Transverse colon (tissue), 4 donors: ENCODE data around the gene HIVEP3. TPM values are rescaled to one million over a fixed set of nuclear protein-coding genes. Genes with fewer than 3 reads are reported as not detected.

Experiments
- DNase-seq: peaks from one replicate; pipeline ENCODE4 v3.0.0-alpha.2; 2019
- H3K27ac ChIP-seq, 4 donors: fragments of 200-600 bp; sonication (generic); 2 replicates each; pipeline ENCODE4 v1.5.1; 2016 to 2018; ENCODE audit warnings: inconsistent platforms in 4 of 4
- H3K27me3 ChIP-seq: fragments of 200-600 bp; sonication (generic); 2 replicates; pipeline ENCODE4 v1.5.1; 2017; ENCODE audit warnings: inconsistent platforms
- H3K36me3 ChIP-seq, 4 donors: fragments of 200-600 bp; sonication (generic); 2 replicates each; pipeline ENCODE4 v1.5.1; 2017 to 2019; ENCODE audit warnings: inconsistent platforms in 4 of 4
- H3K4me1 ChIP-seq, 4 donors: fragments of 200-600 bp; sonication (generic); 2 replicates each; pipeline ENCODE4 v1.5.1; 2017 to 2020; ENCODE audit warnings: inconsistent platforms in 4 of 4
- H3K4me3 ChIP-seq, 4 donors: fragments of 200-600 bp; sonication (generic); 1 replicate in 1 of 4; 2 replicates in 3 of 4; pipeline versions ENCODE4 v1.5.1 to v1.6.1; 2017 to 2019; ENCODE audit warnings: inconsistent platforms in 4 of 4
- H3K9me3 ChIP-seq, 2 donors: fragments of 200-600 bp; sonication (generic); 2 replicates each; pipeline ENCODE4 v1.5.1; 2017 to 2019; ENCODE audit warnings: inconsistent platforms in 2 of 2
- CTCF ChIP-seq, 5 experiments: fragments of 200-600 bp in 3 of 5; fragments of 450-650 bp in 2 of 5; sonication (generic) in 3 of 5; IDR thresholded peaks; 1 replicate in 2 of 5; 2 replicates in 3 of 5; pipeline ENCODE4 v1.5.1; 2016 to 2017; ENCODE audit warnings: antibody characterized with exemption in 5 of 5, inconsistent platforms in 3 of 5, mild to moderate bottlenecking in 2 of 5, moderate library complexity in 1 of 5
- EP300 ChIP-seq: sonication (generic); formaldehyde crosslinking; IDR thresholded peaks from one replicate; pipeline ENCODE4 v1.6.1; 2017; ENCODE audit warnings: antibody characterized with exemption, low read depth
- POLR2A ChIP-seq: fragments of 450-650 bp; IDR thresholded peaks from one replicate; pipeline ENCODE4 v1.6.1; 2016; ENCODE audit warnings: antibody characterized with exemption, mild to moderate bottlenecking, moderate library complexity
- POLR2AphosphoS5 ChIP-seq, 3 donors: sonication (generic); formaldehyde crosslinking; IDR thresholded peaks; one replicate each; pipeline ENCODE4 v1.6.1; 2016; ENCODE audit warnings: antibody characterized with exemption in 3 of 3
- WGBS, 2 donors: methylation state at CpG; one replicate each; pipeline ENCODE4 v1.1.5; 2018; ENCODE audit warnings: low coverage in 1 of 2; 5-methylcytosine and 5-hydroxymethylcytosine counted together
- in situ Hi-C, 4 donors: fragments of 200-750 bp; cut with MboI; loops; one replicate each; pipeline versions ENCODE4 v1.15.0 to v1.15.1; 2017; ENCODE audit warnings: low sequenced_read_pairs in 3 of 4, low pct_ligation_motif_present in 1 of 4, low pct_unique_long_range_greater_than_20kb in 1 of 4
- intact Hi-C: fragments of 100-400 bp; cut with DNase I; formaldehyde crosslinking; loops from one replicate; pipeline ENCODE4 v1.15.1; 2023; ENCODE audit warnings: low total_unique reads
- total RNA-seq, 4 donors: library from RNA; depleted of rRNA; stranded (reverse); fragments of >200 nt; gene quantifications; one replicate each; pipeline ENCODE4 v1.1.0, GENCODE V29; 2016

HIVEP3 gene
- total RNA-seq, 4 donors from 2014 or later: 3.7 to 15.0 (median 5.2) TPM

- 56 to 81% methylated on average over 4 to 11 of the region's 11 CpGs for WGBS, 2 donors
- no peak for TF ChIP-seq POLR2AphosphoS5 (IDR thresholded peaks at IDR 0.05)
- H3K4me1 ChIP-seq: peaks cover 0 to 14% (median 1%) of the 10 kb centered on the region in 4 donors
- no peaks in the 10 kb centered on the region for H3K36me3 ChIP-seq
- in situ Hi-C loops: no loop called here
- no peaks in the 10 kb centered on the region for H3K27me3 ChIP-seq
- no peak overlapping the region for H3K27ac ChIP-seq
- no peaks in the 10 kb centered on the region for H3K9me3 ChIP-seq
- intact Hi-C loops: no loop called here
- no peak overlapping the region for H3K4me3 ChIP-seq
- DNase-seq: no peak
Measured at GRCh38 chr1:41681331-41682098, 237.2 kb downstream of the HIVEP3 start.

- 86% methylated on average over 1 of the region's 1 CpG; no CpG with 5 or more reads in 1 of the 2 donors for WGBS, 2 donors
- no peak for DNase-seq
- Histone ChIP-seq H3K4me3 (no peak overlapping the region), H3K27ac (no peak overlapping the region), H3K9me3 (no peaks in the 10 kb centered on the region), H3K36me3 (no peaks in the 10 kb centered on the region), H3K27me3 (no peaks in the 10 kb centered on the region), H3K4me1 (peaks cover 0 to 14% (median 1%) of the 10 kb centered on the region in 4 donors)
- in situ Hi-C loops (no loop called here), intact Hi-C loops (no loop called here)
- no peak for TF ChIP-seq EP300
- no peak for TF ChIP-seq POLR2AphosphoS5 (IDR thresholded peaks at IDR 0.05)
- TF ChIP-seq CTCF (IDR thresholded peaks at IDR 0.05): no peak
- TF ChIP-seq POLR2A: no peak
Measured at GRCh38 chr1:41679994-41680393, 238.7 kb downstream of the HIVEP3 start.

GRCh38 chr1:41679531-41679930, 239.2 kb downstream of the HIVEP3 start:
- H3K27ac ChIP-seq: no peak overlapping the region
- 86% methylated on average over 1 of the region's 1 CpG; no CpG with 5 or more reads in 1 of the 2 donors for WGBS, 2 donors
- H3K4me3 ChIP-seq: no peak overlapping the region
- H3K27me3 ChIP-seq: no peaks in the 10 kb centered on the region
- H3K36me3 ChIP-seq: no peaks in the 10 kb centered on the region
- in situ Hi-C loops: no loop called here
- H3K9me3 ChIP-seq: no peaks in the 10 kb centered on the region
- intact Hi-C loops: no loop called here
- H3K4me1 ChIP-seq: peaks cover 0 to 14% (median 1%) of the 10 kb centered on the region in 4 donors
- TF ChIP-seq POLR2AphosphoS5 (IDR thresholded peaks at IDR 0.05) (no peak), POLR2A (no peak), CTCF (IDR thresholded peaks at IDR 0.05) (no peak), EP300 (no peak)
- no peak for DNase-seq

- H3K4me3 ChIP-seq: no peak overlapping the region
Measured at GRCh38 chr1:41678111-41678878, 240.4 kb downstream of the HIVEP3 start.

More at GRCh38 chr1:41678111-41678878, 240.4 kb downstream of the HIVEP3 start:
- no peaks in the 10 kb centered on the region for H3K9me3 ChIP-seq
- no peak for TF ChIP-seq POLR2A
- TF ChIP-seq CTCF (IDR thresholded peaks at IDR 0.05): no peak
- TF ChIP-seq POLR2AphosphoS5 (IDR thresholded peaks at IDR 0.05): no peak
- TF ChIP-seq EP300: no peak
- in situ Hi-C loops: no loop called here
- H3K4me1 ChIP-seq: peaks cover 0 to 9% (median 1%) of the 10 kb centered on the region in 4 donors
- H3K36me3 ChIP-seq: no peaks in the 10 kb centered on the region
- peak overlapping the region in 3 of 4 donors; percentile 19 to 35 (median 22) for H3K27ac ChIP-seq
- no peak for DNase-seq
- WGBS, 2 donors: 75% methylated on average over 13 of the region's 13 CpGs; no CpG with 5 or more reads in 1 of the 2 donors
- no peaks in the 10 kb centered on the region for H3K27me3 ChIP-seq
- intact Hi-C loops: no loop called here
